Measurements from ENCODE around the gene ABCC4.
A peak's percentile ranks its signal among the peaks of the same experiment; 100 is the strongest.

Gene ABCC4
- 21.2 to 27.2 reads per million in 2 donors for total RNA-seq

- peak; percentile 21 to 74 (median 36) for DNase-seq
Measured at GRCh38 chr13:95301183-95301967, at the start of gene ABCC4. ABCC4 (minus strand) TSS chr13:95301451; CDS start chr13:95301314, 137 bp downstream.

GRCh38 chr13:95349267-95349666, 48.0 kb upstream of the ABCC4 start:
- no peak for DNase-seq

GRCh38 chr13:95343944-95344343, 42.7 kb upstream of the ABCC4 start:
- no peak for DNase-seq

GRCh38 chr13:95341441-95341840, 40.2 kb upstream of the ABCC4 start:
- no peak for DNase-seq

GRCh38 chr13:95338905-95339304, 37.7 kb upstream of the ABCC4 start:
- no peak for DNase-seq

- no peak for DNase-seq
Measured at GRCh38 chr13:95337597-95337996, 36.3 kb upstream of the ABCC4 start.

- no peak for DNase-seq
Measured at GRCh38 chr13:95335667-95336066, 34.4 kb upstream of the ABCC4 start.

- no peak for DNase-seq
Measured at GRCh38 chr13:95328386-95328785, 27.1 kb upstream of the ABCC4 start.

- no peak for DNase-seq
Measured at GRCh38 chr13:95327190-95327589, 25.9 kb upstream of the ABCC4 start.

- no peak for DNase-seq
Measured at GRCh38 chr13:95326695-95327094, 25.4 kb upstream of the ABCC4 start.

- no peak for DNase-seq
Measured at GRCh38 chr13:95325485-95325884, 24.2 kb upstream of the ABCC4 start.

- DNase-seq: no peak
Measured at GRCh38 chr13:95323930-95324662, 22.8 kb upstream of the ABCC4 start.

GRCh38 chr13:95319551-95320274, 18.5 kb upstream of the ABCC4 start:
- no peak for DNase-seq

- no peak for DNase-seq
Measured at GRCh38 chr13:95317039-95317989, 16.1 kb upstream of the ABCC4 start.

- DNase-seq: no peak
Measured at GRCh38 chr13:95315752-95316151, 14.5 kb upstream of the ABCC4 start.

GRCh38 chr13:95307507-95307906, 6.3 kb upstream of the ABCC4 start:
- no peak for DNase-seq

- no peak for DNase-seq
Measured at GRCh38 chr13:95304453-95304852, 3.2 kb upstream of the ABCC4 start.

- peak in 1 of 5 experiments; percentile 15 for DNase-seq
Measured at GRCh38 chr13:95301968-95302393, 730 bp upstream of the ABCC4 start.

GRCh38 chr13:95300625-95301182, 547 bp downstream of the ABCC4 start:
- peak in 4 of 5 experiments; percentile 15 to 50 (median 28) for DNase-seq

- no peak for DNase-seq
Measured at GRCh38 chr13:95298971-95299621, 2.2 kb downstream of the ABCC4 start.
